ENCODE results near the gene OR1M1. TPM values are rescaled to one million over a fixed set of nuclear protein-coding genes. Genes with fewer than 3 reads are reported as not detected.

OR1M1 gene
- total RNA-seq, 2 donors from 2014 or later, result not detected

Other genes starting within 250 kb of the OR1M1 start
- gene MUC16, start 76.7 kb upstream of the OR1M1 start, total RNA-seq, result 1 to 10 TPM; 1.3 to 1.7 TPM
- gene OR7G2, start 20.4 kb downstream of the OR1M1 start, total RNA-seq, result not detected
- not detected for gene OR7G1, start 28.7 kb downstream of the OR1M1 start, total RNA-seq
- gene OR7G3, start 39.9 kb downstream of the OR1M1 start, total RNA-seq, result not detected
- gene ZNF317, start 53.3 kb downstream of the OR1M1 start, total RNA-seq, result 10 to 100 TPM; 11.3 to 19.1 TPM
- gene OR7D2, start 91.9 kb downstream of the OR1M1 start, total RNA-seq, result under 1 TPM in 1 of 2 donors, not detected in 1; 0.21 TPM
- gene OR7D4, start 132.5 kb downstream of the OR1M1 start, total RNA-seq, result not detected
- gene OR7E24, start 163.9 kb downstream of the OR1M1 start, total RNA-seq, result not detected
- 1 to 10 TPM; 3.0 to 4.3 TPM for gene ZNF699, start 222.8 kb downstream of the OR1M1 start, total RNA-seq
- 10 to 100 TPM; 13.6 to 14.7 TPM for gene ZNF559, start 237.1 kb downstream of the OR1M1 start, total RNA-seq

All from left cardiac atrium (tissue), 2 donors.